Esophagus (tissue), 2 donors: ENCODE results near the gene APLF. TPM values are rescaled to one million over a fixed set of nuclear protein-coding genes. Genes with fewer than 3 reads are reported as not detected.
"Not testable (repeated sequence)": the region's sequence is repeated elsewhere in the genome, so short reads cannot be mapped to it uniquely, and the experiment has no call there.

ENCODE experiments used
- H3K27ac ChIP-seq, 2 donors: one replicate each; pipeline ENCODE4 v1.5.1; 2013; ENCODE audit warnings: low read depth in 2 of 2, mild to moderate bottlenecking in 2 of 2, inconsistent platforms in 1 of 2, low read length in 1 of 2, moderate library complexity in 1 of 2
- H3K27me3 ChIP-seq, 2 donors: one replicate each; pipeline ENCODE4 v1.6.1; 2013; ENCODE audit warnings: low read length in 2 of 2, control low read depth in 1 of 2, mild to moderate bottlenecking in 1 of 2; ENCODE audit not compliant: insufficient read depth in 2 of 2, control insufficient read depth in 1 of 2
- H3K36me3 ChIP-seq, 2 donors: one replicate each; pipeline ENCODE4 v1.6.1; 2013; ENCODE audit warnings: low read length in 1 of 2; ENCODE audit not compliant: control insufficient read depth in 2 of 2, insufficient read depth in 2 of 2
- H3K4me1 ChIP-seq, 2 donors: one replicate each; pipeline ENCODE4 v1.6.1; 2013; ENCODE audit warnings: low read length in 1 of 2; ENCODE audit not compliant: control insufficient read depth in 2 of 2, insufficient read depth in 2 of 2
- H3K4me3 ChIP-seq, 2 donors: one replicate each; pipeline ENCODE4 v1.5.1; 2013; ENCODE audit warnings: low read length in 2 of 2, mild to moderate bottlenecking in 2 of 2, low read depth in 1 of 2, moderate library complexity in 1 of 2
- H3K9me3 ChIP-seq, 2 donors: one replicate each; pipeline ENCODE4 v1.6.1; 2013; ENCODE audit warnings: mild to moderate bottlenecking in 2 of 2, low read depth in 1 of 2, low read length in 1 of 2, moderate library complexity in 1 of 2; ENCODE audit not compliant: control insufficient read depth in 2 of 2, insufficient read depth in 1 of 2
- WGBS, 2 donors: extraction: QIAGEN DNeasy Blood & Tissue Kit; methylation state at CpG; one replicate each; pipeline ENCODE4 v1.1.7; 2013; 5-methylcytosine and 5-hydroxymethylcytosine counted together
- polyA plus RNA-seq, 2 donors: library from polyadenylated mRNA; stranded (reverse); fragments of 200-250 nt; gene quantifications; one replicate each; pipeline ENCODE4 v1.2.3, GENCODE V29; 2013
- donor health status: healthy with polysubstance abuse.
- donor health status: Bipolar disorder and iron deficiency.

Gene APLF
- polyA plus RNA-seq, 2 donors, result 1.1 to 1.3 TPM

- no peak overlapping the region for H3K27ac ChIP-seq
- H3K27me3 ChIP-seq, result no peaks in the 10 kb centered on the region
- no peaks in the 10 kb centered on the region for H3K9me3 ChIP-seq
- peaks cover 0 to 4% of the 10 kb centered on the region in 2 donors for H3K4me1 ChIP-seq
- H3K36me3 ChIP-seq, result no peaks in the 10 kb centered on the region
- H3K4me3 ChIP-seq, result no peak overlapping the region
- 96 to 98% methylated on average over 2 of the region's 2 CpGs for WGBS, 2 donors
Measured at GRCh38 chr2:68471385-68471784, 4.0 kb downstream of the APLF start.

- no peak overlapping the region for H3K27ac ChIP-seq
- 92% methylated on average over 3 of the region's 3 CpGs for WGBS, 2 donors
- no peaks in the 10 kb centered on the region for H3K9me3 ChIP-seq
- H3K4me3 ChIP-seq, result no peak overlapping the region
- H3K36me3 ChIP-seq, result no peaks in the 10 kb centered on the region
- H3K4me1 ChIP-seq, result peaks cover 0 to 4% of the 10 kb centered on the region in 2 donors
- no peaks in the 10 kb centered on the region for H3K27me3 ChIP-seq
Measured at GRCh38 chr2:68472796-68473414, 5.5 kb downstream of the APLF start.

- Histone ChIP-seq H3K27me3 (no peaks in the 10 kb centered on the region), H3K36me3 (no peaks in the 10 kb centered on the region), H3K4me1 (no peaks in the 10 kb centered on the region), H3K9me3 (no peaks in the 10 kb centered on the region), H3K27ac (no peak overlapping the region), H3K4me3 (no peak overlapping the region)
Measured at GRCh38 chr2:68475110-68475509, 7.7 kb downstream of the APLF start.

GRCh38 chr2:68475576-68475975, 8.2 kb downstream of the APLF start:
- H3K27ac ChIP-seq, result no peak overlapping the region
- 60 to 88% methylated on average over 2 of the region's 2 CpGs for WGBS, 2 donors

GRCh38 chr2:68476454-68476853, 9.1 kb downstream of the APLF start:
- Histone ChIP-seq H3K36me3 (no peaks in the 10 kb centered on the region), H3K27me3 (no peaks in the 10 kb centered on the region), H3K4me1 (no peaks in the 10 kb centered on the region), H3K9me3 (no peaks in the 10 kb centered on the region), H3K4me3 (no peak overlapping the region), H3K27ac (no peak overlapping the region)
- 75 to 88% methylated on average over 1 of the region's 1 CpG for WGBS, 2 donors

More at GRCh38 chr2:68475576-68475975, 8.2 kb downstream of the APLF start:
- Histone ChIP-seq H3K36me3 (no peaks in the 10 kb centered on the region), H3K9me3 (no peaks in the 10 kb centered on the region), H3K4me1 (no peaks in the 10 kb centered on the region), H3K4me3 (no peak overlapping the region), H3K27me3 (no peaks in the 10 kb centered on the region)

- Histone ChIP-seq H3K9me3 (no peaks in the 10 kb centered on the region), H3K27me3 (no peaks in the 10 kb centered on the region), H3K27ac (no peak overlapping the region), H3K36me3 (no peaks in the 10 kb centered on the region), H3K4me3 (no peak overlapping the region), H3K4me1 (peaks cover 0 to 7% of the 10 kb centered on the region in 2 donors)
- 77 to 91% methylated on average over 1 of the region's 1 CpG for WGBS, 2 donors
Measured at GRCh38 chr2:68478688-68479087, 11.3 kb downstream of the APLF start.

GRCh38 chr2:68482296-68482820, 15.0 kb downstream of the APLF start:
- 83 to 86% methylated on average over 2 of the region's 2 CpGs for WGBS, 2 donors
- Histone ChIP-seq H3K27me3 (no peaks in the 10 kb centered on the region), H3K9me3 (no peaks in the 10 kb centered on the region), H3K4me1 (peaks cover 0 to 7% of the 10 kb centered on the region in 2 donors), H3K27ac (no peak overlapping the region), H3K4me3 (no peak overlapping the region), H3K36me3 (no peaks in the 10 kb centered on the region)

- Histone ChIP-seq H3K36me3 (no peaks in the 10 kb centered on the region), H3K27me3 (no peaks in the 10 kb centered on the region), H3K4me3 (no peak overlapping the region), H3K27ac (no peak overlapping the region), H3K9me3 (no peaks in the 10 kb centered on the region), H3K4me1 (peaks cover 0 to 7% of the 10 kb centered on the region in 2 donors)
- WGBS, 2 donors, result 94% methylated on average over 3 of the region's 3 CpGs
Measured at GRCh38 chr2:68483011-68483410, 15.6 kb downstream of the APLF start.

- no peaks in the 10 kb centered on the region for H3K36me3 ChIP-seq
- WGBS, 2 donors, result 52 to 54% methylated on average over 3 of the region's 3 CpGs
Measured at GRCh38 chr2:68487773-68488355, 20.5 kb downstream of the APLF start.

GRCh38 chr2:68488605-68489004, 21.2 kb downstream of the APLF start:
- not testable (repeated sequence) for H3K27me3 ChIP-seq, H3K36me3 ChIP-seq, H3K27ac ChIP-seq, H3K9me3 ChIP-seq, H3K4me3 ChIP-seq, H3K4me1 ChIP-seq
- 73 to 78% methylated on average over 1 of the region's 1 CpG for WGBS, 2 donors

More at GRCh38 chr2:68487773-68488355, 20.5 kb downstream of the APLF start:
- no peak overlapping the region for H3K4me3 ChIP-seq
- H3K9me3 ChIP-seq, result no peaks in the 10 kb centered on the region
- H3K4me1 ChIP-seq, result no peaks in the 10 kb centered on the region
- H3K27ac ChIP-seq, result no peak overlapping the region
- H3K27me3 ChIP-seq, result no peaks in the 10 kb centered on the region
